HG02870 (cell line): ENCODE measurements around the gene TCL1B.
"Not testable (repeated sequence)": the region's sequence is repeated elsewhere in the genome, so short reads cannot be mapped to it uniquely, and the experiment has no call there.

ENCODE experiments used
- ATAC-seq: cut with Tn5 transposase; IDR thresholded peaks from one replicate; pipeline ENCODE4 v1.9.1; 2021; ENCODE audit warnings: mild to moderate bottlenecking, moderate library complexity; ENCODE audit not compliant: unreplicated experiment

TCL1B gene, protein sequence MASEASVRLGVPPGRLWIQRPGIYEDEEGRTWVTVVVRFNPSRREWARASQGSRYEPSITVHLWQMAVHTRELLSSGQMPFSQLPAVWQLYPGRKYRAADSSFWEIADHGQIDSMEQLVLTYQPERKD

DNA sequence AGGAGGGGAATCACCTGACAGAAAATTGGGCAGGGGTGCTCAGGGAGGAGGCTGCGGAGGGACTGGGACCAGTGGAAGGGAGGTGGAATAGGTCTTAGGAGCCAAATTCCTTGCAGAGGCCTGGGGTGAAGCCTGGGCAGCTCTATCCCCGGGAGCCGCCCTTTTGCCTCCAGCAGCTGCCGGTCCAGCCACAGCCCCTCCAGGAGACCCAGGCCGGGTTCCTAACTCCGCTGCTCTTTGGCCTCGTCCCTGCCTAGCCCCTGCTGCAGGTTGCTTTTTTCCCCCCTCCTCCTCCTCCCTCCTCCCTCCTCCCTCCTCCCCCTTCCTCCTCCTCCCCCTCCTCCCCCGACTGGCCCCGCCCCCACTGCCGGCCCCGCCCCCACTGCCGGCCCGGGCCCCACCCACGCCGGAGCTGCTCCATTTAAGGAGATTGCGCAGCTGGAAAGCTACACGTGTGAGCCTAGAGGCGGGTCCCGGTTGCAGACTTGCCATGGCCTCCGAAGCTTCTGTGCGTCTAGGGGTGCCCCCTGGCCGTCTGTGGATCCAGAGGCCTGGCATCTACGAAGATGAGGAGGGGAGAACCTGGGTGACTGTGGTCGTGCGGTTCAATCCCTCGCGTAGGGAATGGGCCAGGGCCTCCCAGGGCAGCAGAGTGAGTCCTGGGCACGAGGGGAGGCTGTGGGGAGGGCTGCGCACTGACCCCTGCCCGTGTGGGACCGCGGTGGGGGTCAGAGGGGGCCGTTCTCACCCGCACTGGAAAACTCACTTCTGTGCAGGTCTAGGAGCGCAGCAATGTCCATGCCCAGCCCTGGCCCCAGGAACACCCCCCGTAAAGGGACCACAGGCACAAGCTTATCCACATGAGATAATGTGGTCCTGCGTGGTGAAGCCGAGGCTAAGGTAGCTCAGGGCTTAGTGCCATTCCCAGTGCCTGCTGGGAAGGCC, at the start of gene TCL1B:
Gene TCL1B, plus strand, starts transcription at position 449 of the 945 bp plus-strand sequence. Its CDS starts 42 bp downstream, at position 491.
- ATAC-seq = no peak

DNA sequence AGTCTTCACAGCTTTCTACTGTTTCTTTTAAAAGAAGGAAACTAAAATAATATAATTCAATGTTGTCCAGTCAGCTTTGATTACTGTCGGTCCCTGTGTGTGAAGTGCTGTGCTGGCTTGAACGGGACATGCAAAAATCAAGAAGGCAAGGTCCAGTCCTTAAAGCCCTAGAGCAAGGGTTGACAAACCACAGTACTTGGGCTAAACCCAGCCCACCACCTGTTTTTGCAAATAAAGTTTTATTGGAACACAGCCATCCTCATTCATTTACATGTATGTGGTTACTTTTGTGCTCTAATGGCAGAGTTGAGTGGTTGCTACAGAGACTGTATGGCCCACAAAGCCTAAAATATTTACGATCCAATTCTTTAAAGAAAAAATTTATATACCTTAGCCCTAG, 41.2 kb upstream of the TCL1B start:
- ATAC-seq = no peak

DNA sequence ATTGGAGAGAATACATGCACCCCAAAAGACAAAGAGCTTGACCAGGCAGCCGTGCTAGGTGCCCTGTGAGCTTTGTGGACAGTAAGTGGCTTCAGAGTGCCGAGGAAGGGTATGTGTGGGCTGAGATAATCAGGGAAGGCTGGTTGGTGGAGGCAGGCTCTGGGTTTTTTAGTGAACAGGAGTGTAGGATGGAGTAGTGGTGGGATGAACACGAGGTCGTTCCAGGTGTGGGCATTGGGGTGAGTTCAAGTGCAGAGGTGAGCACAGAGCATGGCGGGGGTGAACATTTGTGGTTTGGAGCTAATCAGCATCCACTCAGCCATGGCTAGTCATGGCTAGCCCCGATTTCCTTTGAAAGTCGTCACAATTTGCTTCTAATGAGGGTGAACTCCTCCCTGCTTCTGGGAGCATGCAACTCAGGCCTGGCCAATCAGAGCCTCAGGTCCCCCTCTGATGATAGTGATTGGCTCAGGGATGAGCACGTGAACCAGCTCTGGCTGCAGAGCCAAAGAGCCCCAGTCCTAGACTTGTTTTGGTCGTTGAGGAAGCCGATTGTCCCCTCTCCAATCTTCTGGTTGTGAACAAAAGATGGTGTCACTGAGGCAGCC, 40.7 kb upstream of the TCL1B start:
- ATAC-seq = no peak

DNA sequence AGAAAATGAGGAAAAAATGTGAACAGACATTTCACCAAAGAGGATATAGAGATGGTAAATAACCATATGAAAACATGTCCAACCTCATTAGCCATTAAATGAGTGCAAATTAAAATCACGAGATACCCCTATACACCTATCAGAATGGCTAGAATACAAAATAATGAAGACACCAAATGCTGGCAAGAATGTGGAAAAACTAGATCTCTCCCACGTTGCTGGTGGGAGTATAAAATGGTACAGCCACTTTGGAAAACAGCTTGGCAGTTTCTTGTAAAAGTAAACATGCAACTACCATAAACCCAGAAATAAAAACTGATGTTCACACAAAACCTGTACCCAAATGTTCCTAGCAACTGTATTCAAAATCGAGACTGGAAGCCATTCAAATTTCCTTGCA, 38.3 kb upstream of the TCL1B start:
- ATAC-seq = no peak

DNA sequence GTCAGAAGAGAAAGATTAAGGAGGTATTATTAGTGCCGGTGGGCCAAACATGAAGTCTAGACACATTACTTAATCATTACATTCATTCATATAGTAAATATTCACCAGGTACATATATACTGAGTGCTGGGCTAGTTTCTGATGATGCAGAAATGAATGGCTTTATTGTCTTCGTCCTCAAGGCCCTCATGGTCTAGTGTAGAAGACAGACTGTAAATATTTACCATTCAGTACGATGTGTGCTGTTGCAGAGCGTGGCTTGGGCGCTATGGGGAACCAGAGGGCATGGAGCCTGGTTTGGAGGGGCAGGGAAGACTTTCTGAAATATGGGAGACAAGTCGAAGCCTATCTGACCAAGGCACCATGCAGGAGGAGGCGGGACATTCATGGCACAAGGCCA, 37.0 kb upstream of the TCL1B start:
- ATAC-seq = no peak

DNA sequence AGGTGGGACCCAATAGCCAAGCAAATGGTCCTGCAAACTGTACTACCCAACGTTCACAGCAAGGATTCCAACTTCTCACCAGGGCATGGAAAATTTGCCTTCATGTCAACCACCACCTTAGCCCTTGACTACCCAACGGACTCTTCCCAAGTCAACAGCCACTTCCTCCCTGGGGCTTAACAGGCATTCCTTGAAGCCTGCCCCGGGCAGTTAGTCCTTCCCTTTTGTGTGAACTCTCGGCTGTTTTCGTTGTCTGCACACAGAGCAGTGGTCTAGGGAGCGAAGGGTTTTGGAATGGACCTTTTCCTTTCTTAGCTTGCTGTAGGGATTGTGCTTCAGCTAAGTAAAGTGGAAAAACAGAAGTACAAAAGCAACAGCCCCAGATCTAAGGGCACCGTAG, 35.2 kb upstream of the TCL1B start:
- ATAC-seq = no peak

DNA sequence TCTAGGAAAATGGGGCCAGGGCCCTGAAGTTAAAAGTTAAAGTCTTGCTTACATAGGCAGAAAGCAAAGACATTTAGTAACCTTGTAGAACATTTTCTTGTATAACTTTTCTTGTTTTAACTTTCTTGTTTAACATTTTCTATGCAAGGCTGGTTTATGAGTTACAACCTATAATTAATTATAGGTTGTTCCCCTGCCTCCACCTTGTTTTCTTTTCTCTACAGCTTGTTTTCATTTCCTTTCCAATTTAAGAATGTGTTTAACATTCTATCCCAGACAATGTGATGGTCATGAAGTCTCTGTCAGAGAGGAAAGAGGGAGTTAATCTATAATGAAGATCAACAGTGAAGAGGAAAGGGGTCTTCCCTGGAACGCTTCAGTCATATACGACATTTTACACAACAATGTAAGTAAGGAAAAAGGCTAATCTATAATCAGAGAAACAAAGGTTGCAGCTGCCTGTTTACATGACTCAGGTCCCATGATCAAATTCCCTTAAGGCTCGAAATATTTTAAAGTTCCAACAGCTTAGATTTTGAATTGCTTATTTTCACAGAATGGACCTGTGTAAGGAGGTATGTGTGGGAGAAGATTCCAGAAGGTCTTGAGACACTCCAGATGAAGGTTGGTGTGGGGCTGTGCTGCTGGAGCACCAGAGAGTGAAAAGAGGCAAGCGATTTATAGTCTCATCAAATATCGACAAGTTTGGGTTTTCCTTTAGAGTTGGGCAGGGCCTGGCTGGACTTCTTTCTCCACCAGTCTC, 34.2 kb upstream of the TCL1B start:
- no peak for ATAC-seq

DNA sequence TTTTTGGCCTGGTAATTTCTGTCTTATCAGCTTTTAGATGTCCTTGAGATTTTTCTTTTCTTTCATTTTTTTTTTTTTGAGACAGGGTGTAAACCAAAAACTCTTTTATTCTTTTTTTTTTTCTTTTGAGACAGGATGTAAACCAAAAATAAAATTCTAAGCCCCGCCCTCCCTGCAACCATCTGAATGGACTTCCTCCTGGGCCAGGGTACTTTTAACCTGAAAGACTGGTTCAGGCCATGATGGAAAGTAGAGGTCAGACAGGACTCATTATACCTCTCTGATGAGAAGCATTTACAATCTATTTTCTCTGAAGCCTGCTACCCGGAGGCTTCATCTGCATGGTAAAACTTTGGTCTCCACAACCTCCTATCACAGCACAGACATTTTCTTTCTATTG, 33.5 kb upstream of the TCL1B start:
- ATAC-seq = no peak

DNA sequence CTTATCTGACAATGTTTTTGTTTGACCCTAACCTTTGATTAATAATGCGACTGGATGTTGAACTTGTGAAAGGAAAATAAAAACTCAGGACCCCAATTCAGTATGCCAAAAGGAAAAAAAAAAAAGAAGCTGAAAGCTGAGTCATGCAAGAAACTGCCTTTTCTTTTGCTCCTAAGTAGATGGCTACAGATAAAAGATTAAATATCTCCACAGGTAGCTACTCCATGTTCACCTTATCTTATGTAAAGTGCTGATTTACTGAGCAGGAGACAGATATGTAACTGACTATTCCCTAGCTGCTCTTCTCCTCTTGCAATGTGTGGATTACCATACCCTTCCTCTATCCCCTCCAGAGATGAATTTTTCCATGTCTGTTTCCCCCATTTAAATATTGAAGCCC, 30.8 kb upstream of the TCL1B start:
- no peak for ATAC-seq

DNA sequence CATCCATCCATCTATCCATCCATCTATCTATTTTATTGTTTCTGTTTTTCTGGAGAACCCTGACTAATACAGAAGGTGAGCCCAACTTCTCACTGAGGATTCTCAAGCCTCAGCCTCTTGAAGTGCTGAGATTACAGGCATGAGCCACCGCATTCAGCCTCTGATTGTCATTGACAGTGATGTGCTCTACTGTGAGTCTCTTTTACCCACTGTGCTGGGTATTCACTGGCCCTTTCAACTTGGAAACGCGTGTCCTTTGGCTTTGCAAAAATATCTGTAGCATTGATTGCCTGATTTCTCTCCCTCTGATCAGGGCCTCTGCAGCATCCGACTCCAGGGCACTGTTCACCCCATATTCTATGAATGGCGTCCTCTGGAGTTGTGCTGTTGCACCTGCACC, 29.6 kb upstream of the TCL1B start:
- no peak for ATAC-seq

DNA sequence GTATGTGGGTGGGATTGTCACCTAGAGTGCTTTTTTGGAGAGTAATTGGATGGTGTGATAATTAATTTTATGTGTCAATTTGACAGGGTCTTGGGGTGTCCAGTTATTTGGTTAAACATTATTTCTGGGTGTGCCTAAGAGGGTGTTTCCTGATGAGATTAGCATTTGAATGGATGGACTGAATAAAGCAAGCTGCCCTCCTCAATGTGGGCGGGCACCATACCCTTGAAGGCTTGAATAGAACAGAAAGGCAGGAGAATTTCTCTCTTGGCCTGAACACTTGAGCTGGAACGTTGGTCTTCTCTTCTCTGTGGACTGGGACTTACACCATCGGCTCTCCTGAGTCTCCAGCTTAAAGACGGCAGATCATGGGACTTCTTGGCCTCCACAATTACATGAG, 28.8 kb upstream of the TCL1B start:
- no peak for ATAC-seq

DNA sequence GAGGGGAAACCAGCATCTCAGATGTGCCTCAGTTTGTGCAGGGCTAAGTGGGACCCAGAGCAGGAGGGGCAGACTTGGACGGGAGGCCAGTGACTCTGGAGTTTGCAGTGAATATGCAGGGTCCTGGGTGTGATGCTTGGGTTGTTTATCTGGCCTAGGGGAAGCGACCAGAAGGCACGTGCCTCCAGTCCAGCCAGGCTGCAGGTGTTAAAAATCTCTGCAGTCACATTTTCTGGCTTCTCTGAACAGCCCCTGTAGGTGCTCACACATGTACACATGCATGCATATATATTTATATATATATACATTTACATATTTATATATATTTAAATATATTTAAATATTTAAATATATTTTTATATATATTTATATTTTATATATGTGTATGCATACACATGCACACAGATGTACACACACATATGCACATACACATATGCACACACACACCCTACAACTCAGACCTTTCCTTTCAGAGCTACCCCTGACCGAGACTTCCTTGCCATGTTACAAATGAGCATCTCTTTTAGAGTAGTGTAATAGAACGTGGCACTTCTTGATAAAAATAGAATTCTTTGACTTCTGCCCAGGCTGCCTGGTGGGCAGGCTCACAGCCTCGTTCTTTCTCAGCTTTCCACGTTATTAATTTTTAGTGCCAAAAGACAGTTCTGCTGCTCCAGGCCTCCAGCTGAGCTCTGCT, 26.8 kb upstream of the TCL1B start:
- no peak for ATAC-seq

DNA sequence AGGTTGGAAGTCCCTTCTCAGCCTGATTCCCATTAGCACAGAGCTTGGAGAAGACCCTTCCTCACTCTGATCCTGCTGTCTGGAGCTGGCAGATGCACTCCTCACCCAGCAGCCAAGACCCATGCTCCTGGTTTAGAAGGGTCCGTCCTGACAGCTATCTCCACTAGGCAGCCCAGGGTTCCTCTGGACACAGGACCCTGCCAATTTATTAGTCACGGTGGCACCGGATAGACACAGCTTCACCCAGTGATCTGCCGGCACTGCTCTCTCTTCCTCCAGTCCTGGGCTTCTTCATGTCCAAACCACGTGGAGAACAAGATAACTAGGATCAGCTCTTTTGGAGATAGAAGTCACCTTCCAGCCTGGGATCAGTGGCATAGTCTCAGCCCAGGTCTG, 26.2 kb upstream of the TCL1B start:
- no peak for ATAC-seq

DNA sequence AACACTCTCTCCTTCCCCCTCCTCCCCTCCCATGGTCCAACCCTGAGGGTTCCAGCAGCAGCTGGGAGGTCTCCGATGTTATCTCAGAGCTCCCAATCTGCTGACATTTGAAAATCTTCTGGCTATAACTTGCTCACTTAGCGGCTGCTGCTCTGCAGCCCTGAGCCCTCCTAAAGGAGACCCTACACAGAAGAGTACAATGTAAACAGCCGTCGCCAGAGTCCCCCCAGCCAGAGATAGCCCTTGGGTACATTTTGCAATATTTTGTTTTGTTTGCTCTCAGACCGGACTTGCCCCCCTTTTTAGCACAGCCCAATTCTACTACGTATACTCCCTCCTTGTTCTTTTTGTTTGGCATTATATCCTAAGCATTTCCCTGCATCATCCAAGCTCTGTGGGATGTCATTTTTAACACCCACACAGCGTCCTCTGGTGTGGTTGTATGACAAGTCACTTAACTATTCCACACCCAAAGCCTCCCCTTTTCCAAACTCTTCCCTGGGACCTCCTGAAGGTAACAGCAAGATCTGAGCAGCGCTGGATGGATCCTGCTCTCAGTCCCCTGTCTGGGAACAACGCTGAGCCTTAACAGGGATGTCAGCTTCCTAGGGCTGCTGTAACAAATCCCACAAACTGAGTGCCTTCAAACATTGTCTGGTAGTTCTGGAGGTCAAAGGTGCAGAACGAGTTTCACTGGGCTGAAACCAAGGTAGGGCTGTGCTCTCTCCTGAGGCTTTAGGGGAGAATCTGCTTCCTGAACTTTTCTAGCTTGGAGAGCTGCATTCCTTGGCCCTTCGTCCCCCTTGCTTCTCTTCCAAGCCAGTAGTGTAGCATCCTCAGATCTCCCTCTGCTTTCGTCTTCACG, 25.3 kb upstream of the TCL1B start:
- ATAC-seq = no peak

DNA sequence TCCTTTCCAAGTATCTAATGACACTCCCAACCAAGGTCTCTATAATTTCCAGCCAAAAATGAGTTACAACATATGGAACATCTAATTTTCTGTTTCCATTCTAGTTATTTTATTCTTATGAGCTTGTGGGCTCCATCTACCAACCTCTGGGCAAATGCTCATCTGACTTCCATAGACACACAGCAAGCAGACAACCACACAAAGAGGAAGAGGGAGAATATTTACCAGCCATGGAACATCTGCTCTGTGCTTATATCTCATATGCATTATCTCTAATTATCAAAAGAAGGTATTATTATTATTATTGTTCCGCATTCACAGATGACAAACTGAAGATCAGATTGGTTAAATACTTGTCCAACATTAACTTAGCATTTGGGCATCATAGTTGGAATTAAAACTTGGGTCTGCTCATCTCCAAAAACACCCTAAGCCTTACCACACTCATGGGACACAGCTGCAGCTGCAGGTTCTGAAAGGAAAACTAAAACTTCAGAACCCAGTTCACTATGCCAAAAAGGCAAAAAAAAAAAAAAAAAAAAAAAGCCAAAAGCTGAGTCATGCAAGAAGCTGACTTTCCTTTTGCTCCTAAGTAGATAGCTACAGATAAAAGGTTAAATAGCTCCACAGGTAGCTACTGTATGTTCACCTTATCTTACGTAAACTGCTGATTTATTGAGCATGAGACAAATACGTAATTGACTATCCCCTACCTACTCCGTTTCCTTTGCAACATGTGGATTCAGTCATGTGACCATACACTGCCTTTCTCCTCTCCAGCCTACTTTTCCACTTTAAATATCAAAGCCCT, 23.6 kb upstream of the TCL1B start:
- ATAC-seq = peak; percentile 40

DNA sequence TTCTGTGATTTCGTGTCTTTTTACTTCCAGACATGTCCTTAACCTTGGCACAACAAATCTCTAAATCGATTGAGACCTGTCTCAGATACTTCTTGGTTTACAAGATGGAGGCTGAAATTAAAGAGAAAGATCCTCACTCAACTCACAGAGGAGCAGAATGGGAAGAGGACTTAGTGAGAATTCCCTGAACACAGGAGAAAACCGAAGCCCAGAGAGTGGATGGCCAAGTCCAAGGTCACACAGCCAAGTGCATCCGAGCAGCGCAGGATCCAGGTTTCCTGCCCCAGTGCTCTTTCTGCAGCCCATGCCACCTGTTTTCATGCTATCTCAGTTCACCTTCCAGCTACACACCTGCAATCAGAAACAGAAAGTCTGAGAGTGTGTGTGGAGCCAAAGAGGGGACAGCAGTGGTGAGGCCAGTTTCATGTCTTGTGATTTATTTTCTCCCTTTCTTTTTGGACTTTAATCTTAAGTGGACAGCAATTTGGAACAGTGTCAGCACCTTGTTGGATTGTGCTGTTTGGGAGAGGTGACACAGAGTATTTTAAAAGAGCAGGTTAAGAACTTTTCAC, 22.9 kb upstream of the TCL1B start:
- peak; percentile 29 for ATAC-seq

DNA sequence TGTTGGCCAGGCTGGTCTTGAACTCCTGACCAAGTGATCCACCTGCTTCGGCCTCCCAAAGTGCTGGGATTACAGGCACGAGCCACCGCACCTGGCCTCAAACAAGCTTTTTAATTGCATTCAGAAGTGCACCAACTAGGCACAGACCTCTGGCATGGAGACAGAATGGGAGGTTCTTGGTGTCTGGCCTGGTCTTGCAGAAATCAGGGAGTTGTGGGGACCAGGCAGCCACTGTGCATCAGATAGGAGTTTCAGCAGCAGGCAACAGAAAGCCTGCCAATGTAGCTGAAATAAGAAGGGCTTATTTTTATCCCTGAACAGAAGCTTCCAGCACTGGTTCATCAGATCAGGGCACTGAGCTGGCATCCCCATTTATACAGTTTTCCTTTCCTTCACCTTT, 22.2 kb upstream of the TCL1B start:
- ATAC-seq = no peak

DNA sequence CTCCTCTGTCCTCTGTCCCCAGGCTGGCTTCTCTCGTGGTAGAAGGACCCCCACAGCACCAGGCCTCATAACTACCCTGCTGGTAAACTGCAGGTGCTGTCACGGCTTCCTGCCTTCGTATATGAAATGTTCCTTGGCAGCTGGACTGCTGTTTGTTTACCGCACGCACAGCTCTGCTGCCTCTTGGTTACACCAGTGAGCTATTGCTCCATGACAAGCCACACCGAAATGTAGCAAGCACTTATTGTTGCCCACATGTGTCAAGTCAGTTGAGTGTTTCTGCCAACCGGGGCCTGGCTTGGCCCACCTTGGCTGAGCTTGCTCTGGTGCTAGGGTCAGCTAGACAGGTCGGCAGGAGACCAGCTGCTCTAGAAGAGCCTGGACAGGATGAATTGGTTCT, 21.7 kb upstream of the TCL1B start:
- no peak for ATAC-seq

DNA sequence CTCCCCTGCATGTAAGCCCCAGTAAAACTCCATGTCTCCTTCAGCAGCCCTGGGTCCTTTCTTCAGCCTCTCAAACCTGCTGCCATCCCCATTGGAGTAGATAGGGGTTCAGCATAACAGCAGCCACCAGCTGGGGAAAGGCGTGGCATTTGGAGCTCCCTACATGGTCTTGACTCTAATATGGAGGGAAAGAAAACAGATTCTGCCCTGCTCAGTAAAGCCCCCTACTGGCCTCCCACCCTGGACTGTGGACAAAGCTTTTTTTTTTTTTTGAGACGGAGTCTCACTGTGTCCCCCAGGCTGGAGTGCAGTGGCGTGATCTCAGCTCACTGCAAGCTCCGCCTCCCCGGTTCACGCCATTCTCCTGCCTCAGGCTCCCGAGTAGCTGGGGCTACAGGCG, 20.7 kb upstream of the TCL1B start:
- not testable (repeated sequence) for ATAC-seq
